ENCODE results near the gene EPGN. TPM values are rescaled to one million over a fixed set of nuclear protein-coding genes. Genes with fewer than 3 reads are reported as not detected.

The EPGN gene
- total and polyA plus RNA-seq, 2 donors (not counting 1 experiment from before 2014, with no cell fraction given): 0.32 TPM; not detected in 1

DNA sequence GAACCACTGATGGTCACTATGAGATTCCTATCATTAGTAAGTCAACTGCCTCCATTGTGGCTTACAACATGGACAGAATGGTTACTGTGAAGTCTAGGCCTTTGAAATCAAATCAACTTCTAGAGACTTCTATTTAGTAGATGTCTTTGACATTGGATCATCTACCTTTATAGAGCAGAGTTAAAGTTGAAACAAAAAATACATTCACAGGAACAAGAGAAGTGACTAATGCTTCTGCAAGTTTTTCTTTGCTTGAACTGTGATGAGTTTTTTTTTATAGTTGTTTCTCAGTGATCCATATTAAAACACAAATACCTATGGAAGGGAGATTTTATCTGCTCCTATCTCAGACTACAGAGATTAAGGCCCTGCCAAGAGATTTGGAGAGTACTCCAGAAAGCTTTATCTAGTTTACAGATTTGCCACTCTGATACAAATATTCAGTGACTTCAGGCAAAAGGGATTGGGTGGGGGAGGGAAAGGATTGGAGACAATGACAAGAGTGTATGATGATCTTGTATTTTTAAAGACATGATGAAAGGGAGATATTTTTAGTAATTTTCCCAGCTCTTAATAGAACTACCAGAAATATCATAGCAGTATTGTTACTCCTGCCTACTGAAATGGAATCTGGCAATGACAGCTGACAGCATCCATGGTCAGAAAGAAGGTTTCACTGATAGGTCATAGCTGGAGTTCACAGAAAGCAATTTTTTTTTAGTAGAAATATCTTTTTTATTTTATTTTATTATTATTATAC lies 16.0 kb upstream of the EPGN start:
- ATAC-seq (ENCODE audit: low read depth): no peak
- Mint-ChIP-seq H3K4me1 (no peaks in the 10 kb centered on the region), H3K4me3 (no peak overlapping the region), H3K27ac (no peak overlapping the region), H3K27me3 (no peaks in the 10 kb centered on the region), H3K9me3 (ENCODE audit: insufficient read depth) (no peaks in the 10 kb centered on the region)
- Histone ChIP-seq H3K27me3 (replicated peaks in 1 of 4; ENCODE audit: control extremely low read depth in 1 of 4, control insufficient read depth in 3 of 4, insufficient read depth in 4 of 4, low read length in 3 of 4) (no peaks in the 10 kb centered on the region), H3K9me3 (ENCODE audit: control extremely low read depth in 1 of 3, control insufficient read depth in 2 of 3, insufficient read depth in 1 of 3, low read length in 2 of 3) (no peaks in the 10 kb centered on the region), H4K20me1 (ENCODE audit: control insufficient read depth, insufficient read depth, low read length, poor library complexity, severe bottlenecking) (no peaks in the 10 kb centered on the region), H3K4me2 (replicated peaks; ENCODE audit: low read depth, low read length, poor library complexity, severe bottlenecking) (no peak overlapping the region), H3K36me3 (replicated peaks in 1 of 2; ENCODE audit: control extremely low read depth in 1 of 2, control insufficient read depth in 1 of 2, extremely low read depth in 1 of 2, insufficient read depth in 2 of 2, low read length in 1 of 2) (peaks cover 0 to 3% of the 10 kb centered on the region in 2 experiments), H2AFZ (ENCODE audit: insufficient read depth, low read depth, low read length, poor library complexity, severe bottlenecking) (no peak overlapping the region), H3K4me3 (ENCODE audit: control extremely low read depth in 1 of 5, extremely low read depth in 1 of 5, insufficient read depth in 1 of 5, low read depth in 2 of 5, low read length in 4 of 5) (no peak overlapping the region), H3K27ac (ENCODE audit: low read length in 2 of 2) (no peak overlapping the region), H3K79me2 (ENCODE audit: control insufficient read depth, insufficient read depth, low read length) (no peaks in the 10 kb centered on the region), H3K4me1 (ENCODE audit: control insufficient read depth in 2 of 2, insufficient read depth in 2 of 2, low read length in 2 of 2) (no peaks in the 10 kb centered on the region), H3K9ac (ENCODE audit: low read length) (no peak overlapping the region)
- no peak for TF ChIP-seq EZH2 (IDR thresholded peaks at IDR 0.05; ENCODE audit: borderline replicate concordance, insufficient read depth, low read depth, low read length, poor library complexity, severe bottlenecking)
- TF ChIP-seq, protein P1, sequence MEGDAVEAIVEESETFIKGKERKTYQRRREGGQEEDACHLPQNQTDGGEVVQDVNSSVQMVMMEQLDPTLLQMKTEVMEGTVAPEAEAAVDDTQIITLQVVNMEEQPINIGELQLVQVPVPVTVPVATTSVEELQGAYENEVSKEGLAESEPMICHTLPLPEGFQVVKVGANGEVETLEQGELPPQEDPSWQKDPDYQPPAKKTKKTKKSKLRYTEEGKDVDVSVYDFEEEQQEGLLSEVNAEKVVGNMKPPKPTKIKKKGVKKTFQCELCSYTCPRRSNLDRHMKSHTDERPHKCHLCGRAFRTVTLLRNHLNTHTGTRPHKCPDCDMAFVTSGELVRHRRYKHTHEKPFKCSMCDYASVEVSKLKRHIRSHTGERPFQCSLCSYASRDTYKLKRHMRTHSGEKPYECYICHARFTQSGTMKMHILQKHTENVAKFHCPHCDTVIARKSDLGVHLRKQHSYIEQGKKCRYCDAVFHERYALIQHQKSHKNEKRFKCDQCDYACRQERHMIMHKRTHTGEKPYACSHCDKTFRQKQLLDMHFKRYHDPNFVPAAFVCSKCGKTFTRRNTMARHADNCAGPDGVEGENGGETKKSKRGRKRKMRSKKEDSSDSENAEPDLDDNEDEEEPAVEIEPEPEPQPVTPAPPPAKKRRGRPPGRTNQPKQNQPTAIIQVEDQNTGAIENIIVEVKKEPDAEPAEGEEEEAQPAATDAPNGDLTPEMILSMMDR (IDR thresholded peaks at IDR 0.05): no peak
- ChIA-PET CTCF (interaction anchor here (1.2 kb wide), 1 partner anchor 14 kb away, joined by 3 read pairs; no protein-coding TSS in a partner anchor), POLR2A (no interaction called here)
- DNase-seq: no peak
- intact Hi-C loops (cut with micrococcal nuclease): no loop called here

DNA sequence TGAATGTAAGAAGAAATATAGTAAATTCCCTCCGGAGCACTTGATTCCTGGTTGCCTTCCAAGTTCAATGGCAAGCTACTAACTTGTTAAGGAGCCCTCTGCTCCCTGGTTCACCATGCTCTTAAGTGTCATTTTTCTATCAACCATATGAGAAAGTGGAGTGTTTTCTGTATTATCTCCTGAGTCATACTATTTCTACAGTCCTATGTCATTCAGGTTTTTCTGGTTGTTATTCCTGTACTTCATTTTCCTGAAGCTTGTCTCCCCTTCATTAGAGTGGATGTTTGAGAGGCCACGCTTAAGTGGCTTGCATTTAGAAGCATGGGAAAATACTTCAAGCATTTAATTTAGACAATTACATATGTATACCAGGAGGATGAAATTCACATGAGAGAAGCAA lies 14.7 kb upstream of the EPGN start:
- no peaks in the 10 kb centered on the region for H3K27me3 ChIP-seq (replicated peaks in 1 of 4; ENCODE audit: control extremely low read depth in 1 of 4, control insufficient read depth in 3 of 4, insufficient read depth in 4 of 4, low read length in 3 of 4)
- H3K4me3 Mint-ChIP-seq: no peak overlapping the region
- H3K36me3 ChIP-seq (replicated peaks in 1 of 2; ENCODE audit: control extremely low read depth in 1 of 2, control insufficient read depth in 1 of 2, extremely low read depth in 1 of 2, insufficient read depth in 2 of 2, low read length in 1 of 2): peaks cover 0 to 2% of the 10 kb centered on the region in 2 experiments
- no peak overlapping the region for H3K27ac ChIP-seq (ENCODE audit: low read length in 2 of 2)
- intact Hi-C loops (cut with micrococcal nuclease): no loop called here
- H4K20me1 ChIP-seq (ENCODE audit: control insufficient read depth, insufficient read depth, low read length, poor library complexity, severe bottlenecking): no peaks in the 10 kb centered on the region
- H3K4me1 ChIP-seq (ENCODE audit: control insufficient read depth in 2 of 2, insufficient read depth in 2 of 2, low read length in 2 of 2): no peaks in the 10 kb centered on the region
- H3K79me2 ChIP-seq (ENCODE audit: control insufficient read depth, insufficient read depth, low read length): no peaks in the 10 kb centered on the region
- ChIA-PET POLR2A (no interaction called here), CTCF (interaction anchor here (1.2 kb wide), 1 partner anchor 15 kb away, joined by 3 read pairs; no protein-coding TSS in a partner anchor)
- DNase-seq (no peak), ATAC-seq (ENCODE audit: low read depth) (no peak)
- H3K9me3 Mint-ChIP-seq (ENCODE audit: insufficient read depth): no peaks in the 10 kb centered on the region
- H3K9me3 ChIP-seq (ENCODE audit: control extremely low read depth in 1 of 3, control insufficient read depth in 2 of 3, insufficient read depth in 1 of 3, low read length in 2 of 3): no peaks in the 10 kb centered on the region
- no CpG with 5 or more reads among the region's 2 CpGs for WGBS (ENCODE audit: insufficient coverage)
- no peak overlapping the region for H3K27ac Mint-ChIP-seq
- H3K9ac ChIP-seq (ENCODE audit: low read length): no peak overlapping the region
- no peaks in the 10 kb centered on the region for H3K27me3 Mint-ChIP-seq
- no peak overlapping the region for H3K4me3 ChIP-seq (ENCODE audit: control extremely low read depth in 1 of 5, extremely low read depth in 1 of 5, insufficient read depth in 1 of 5, low read depth in 2 of 5, low read length in 4 of 5)
- no peak overlapping the region for H2AFZ ChIP-seq (ENCODE audit: insufficient read depth, low read depth, low read length, poor library complexity, severe bottlenecking)
- H3K4me2 ChIP-seq (replicated peaks; ENCODE audit: low read depth, low read length, poor library complexity, severe bottlenecking): no peak overlapping the region
- TF ChIP-seq, protein P1 (IDR thresholded peaks at IDR 0.05): no peak
- no peak for TF ChIP-seq EZH2 (IDR thresholded peaks at IDR 0.05; ENCODE audit: borderline replicate concordance, insufficient read depth, low read depth, low read length, poor library complexity, severe bottlenecking)
- no peaks in the 10 kb centered on the region for H3K4me1 Mint-ChIP-seq

All from B cell (primary cell).